GM23338 (cell line): ENCODE results near the gene SLC43A2. TPM values are rescaled to one million over a fixed set of nuclear protein-coding genes. Genes with fewer than 3 reads are reported as not detected.
A peak's percentile ranks its signal among the peaks of the same experiment; 100 is the strongest.

Experiments used
- ATAC-seq: fragments of 200-7000 bp; cut with Tn5 transposase; 3 replicates; pipeline ENCODE4 v1.9.1; 2020
- DNase-seq: peaks from one replicate; pipeline ENCODE4 v3.0.0-alpha.2; 2015; ENCODE audit warnings: low spot score
- H2AFZ ChIP-seq: fragments of 200-600 bp; sonication (generic); 2 replicates; pipeline ENCODE4 v1.8.0; 2016; ENCODE audit warnings: antibody characterized with exemption, mild to moderate bottlenecking, moderate library complexity
- H3F3A ChIP-seq: fragments of 200-600 bp; sonication (generic); replicated peaks from 2 replicates; pipeline ENCODE4 v1.8.0; 2017; ENCODE audit warnings: antibody characterized with exemption, mixed run types, low read depth
- H3K27ac ChIP-seq: fragments of 200-600 bp; sonication (generic); 2 replicates; pipeline ENCODE4 v1.6.1; 2016; ENCODE audit warnings: low read depth
- H3K27me3 ChIP-seq: fragments of 200-600 bp; sonication (generic); 2 replicates; pipeline ENCODE4 v1.8.0; 2016; ENCODE audit warnings: mild to moderate bottlenecking, mixed run types, moderate library complexity; ENCODE audit not compliant: insufficient read depth
- H3K36me3 ChIP-seq: fragments of 200-600 bp; sonication (generic); 2 replicates; pipeline ENCODE4 v1.8.0; 2016; ENCODE audit warnings: mild to moderate bottlenecking; ENCODE audit not compliant: insufficient read depth
- H3K4me1 ChIP-seq: fragments of 200-600 bp; sonication (generic); 2 replicates; pipeline ENCODE4 v1.8.0; 2016; ENCODE audit warnings: mild to moderate bottlenecking, moderate library complexity; ENCODE audit not compliant: insufficient read depth
- H3K4me2 ChIP-seq: fragments of 200-600 bp; sonication (generic); 2 replicates; pipeline ENCODE4 v1.7.1; 2017; ENCODE audit warnings: mixed run types
- H3K4me3 ChIP-seq: fragments of 200-600 bp; sonication (generic); 2 replicates; pipeline ENCODE4 v1.6.1; 2016; ENCODE audit warnings: mixed run types
- H3K79me2 ChIP-seq: fragments of 200-600 bp; sonication (generic); replicated peaks from 2 replicates; pipeline ENCODE4 v1.8.0; 2017; ENCODE audit warnings: mild to moderate bottlenecking; ENCODE audit not compliant: insufficient read depth
- H3K9me2 ChIP-seq: fragments of 200-600 bp; sonication (generic); 2 replicates; pipeline ENCODE4 v1.8.0; 2017; ENCODE audit not compliant: insufficient read depth
- H4K20me1 ChIP-seq: fragments of 200-600 bp; sonication (generic); replicated peaks from 2 replicates; pipeline ENCODE4 v1.8.0; 2017; ENCODE audit warnings: mild to moderate bottlenecking; ENCODE audit not compliant: insufficient read depth
- H3K27ac Mint-ChIP-seq: 2 replicates; pipeline ENCODE4 v1.8.0; 2020; ENCODE audit warnings: inconsistent platforms, mild to moderate bottlenecking, moderate library complexity, mixed read lengths
- H3K27me3 Mint-ChIP-seq: 3 replicates; pipeline ENCODE4 v1.8.0; 2022; ENCODE audit warnings: low read depth, mild to moderate bottlenecking, moderate library complexity, mixed read lengths, inconsistent platforms; ENCODE audit not compliant: insufficient read depth, poor library complexity
- H3K36me3 Mint-ChIP-seq: 3 replicates; pipeline ENCODE4 v1.8.0; 2021; ENCODE audit warnings: low read depth, mild to moderate bottlenecking, inconsistent platforms, moderate library complexity, mixed read lengths
- H3K4me1 Mint-ChIP-seq: 3 replicates; pipeline ENCODE4 v1.8.0; 2020; ENCODE audit warnings: mild to moderate bottlenecking, inconsistent platforms, mixed read lengths
- H3K4me3 Mint-ChIP-seq: 3 replicates; pipeline ENCODE4 v1.8.0; 2021; ENCODE audit warnings: moderate library complexity, mild to moderate bottlenecking, inconsistent platforms, mixed read lengths
- H3K9me3 Mint-ChIP-seq: 3 replicates; pipeline ENCODE4 v1.8.0; 2020; ENCODE audit warnings: moderate library complexity, mild to moderate bottlenecking, inconsistent platforms, mixed read lengths
- CREB1 ChIP-seq: fragments of 250-450 bp; sonication (Bioruptor Pico); IDR thresholded peaks from 2 replicates; pipeline ENCODE4 v1.5.0; 2020; ENCODE audit warnings: low read depth, mild to moderate bottlenecking, moderate library complexity
- EZH2 ChIP-seq: fragments of 200-600 bp; sonication (generic); IDR thresholded peaks from one replicate; pipeline ENCODE4 v1.8.0; 2017; ENCODE audit warnings: antibody characterized with exemption, mild to moderate bottlenecking, low read depth; ENCODE audit not compliant: unreplicated experiment
- EZH2phosphoT487 ChIP-seq: fragments of 200-600 bp; sonication (generic); IDR thresholded peaks from one replicate; pipeline ENCODE4 v1.8.1; 2018; ENCODE audit warnings: antibody characterized with exemption; ENCODE audit not compliant: unreplicated experiment
- JUNB ChIP-seq: IDR thresholded peaks from one replicate; pipeline ENCODE4 v1.6.1; 2016; ENCODE audit warnings: antibody characterized with exemption; ENCODE audit not compliant: unreplicated experiment
- NANOG ChIP-seq: IDR thresholded peaks from 2 replicates; pipeline ENCODE4 v1.6.1; 2016; ENCODE audit warnings: antibody characterized with exemption, borderline replicate concordance
- POLR2AphosphoS5 ChIP-seq: IDR thresholded peaks from 2 replicates; pipeline ENCODE4 v1.6.1; 2016; ENCODE audit warnings: antibody characterized with exemption, low read depth
- STAT1 ChIP-seq: IDR thresholded peaks from one replicate; pipeline ENCODE4 v1.6.1; 2016; ENCODE audit warnings: antibody characterized with exemption; ENCODE audit not compliant: unreplicated experiment
- ZNF114 ChIP-seq: fragments of 250-450 bp; sonication (Bioruptor Pico); IDR thresholded peaks from 2 replicates; pipeline ENCODE4 v1.5.0; 2020; ENCODE audit warnings: mild to moderate bottlenecking, moderate library complexity
- ZNF331 ChIP-seq: fragments of 250-450 bp; sonication (Bioruptor Pico); IDR thresholded peaks from 2 replicates; pipeline ENCODE4 v1.5.0; 2020; ENCODE audit warnings: low read depth, mild to moderate bottlenecking, moderate library complexity
- polyA plus RNA-seq: library from polyadenylated mRNA; unstranded; fragments of >200 nt; fragmentation: Nextera tagmentation; extraction: Ambion mirVana; gene quantifications from 2 replicates; pipeline ENCODE4 v1.2.1, GENCODE V29; 2016
- total RNA-seq: library from RNA; depleted of rRNA; stranded (reverse); fragments of >200 nt; shearing (Covaris generic); gene quantifications from 2 replicates; pipeline ENCODE4 v1.2.3, GENCODE V29; 2014
- TF ChIP-seq, protein P1 (sequence below), 2 experiments: fragments of 200-600 bp in 1 of 2; sonication (generic) in 1 of 2; conservative IDR thresholded peaks; 2 replicates each; pipeline versions ENCODE4 v1.5.1 to v1.6.1; 2016 to 2017; ENCODE audit warnings: antibody characterized with exemption in 2 of 2, low read depth in 2 of 2, mild to moderate bottlenecking in 2 of 2, moderate library complexity in 1 of 2
- TF ChIP-seq, protein P2 (sequence below): IDR thresholded peaks from 2 replicates; pipeline ENCODE4 v1.6.1; 2016; ENCODE audit warnings: antibody characterized with exemption
- TF ChIP-seq, protein P3 (sequence below): fragments of 250-450 bp; sonication (Bioruptor Pico); IDR thresholded peaks from 2 replicates; pipeline ENCODE4 v1.5.0; 2020; ENCODE audit warnings: mild to moderate bottlenecking, moderate library complexity
- TF ChIP-seq, protein P4 (sequence below): IDR thresholded peaks from one replicate; pipeline ENCODE4 v1.6.1; 2018; ENCODE audit warnings: antibody characterized with exemption; ENCODE audit not compliant: unreplicated experiment

The SLC43A2 gene
- total and polyA plus RNA-seq, 2 experiments from 2014 or later: 2.2 to 9.8 TPM

DNA sequence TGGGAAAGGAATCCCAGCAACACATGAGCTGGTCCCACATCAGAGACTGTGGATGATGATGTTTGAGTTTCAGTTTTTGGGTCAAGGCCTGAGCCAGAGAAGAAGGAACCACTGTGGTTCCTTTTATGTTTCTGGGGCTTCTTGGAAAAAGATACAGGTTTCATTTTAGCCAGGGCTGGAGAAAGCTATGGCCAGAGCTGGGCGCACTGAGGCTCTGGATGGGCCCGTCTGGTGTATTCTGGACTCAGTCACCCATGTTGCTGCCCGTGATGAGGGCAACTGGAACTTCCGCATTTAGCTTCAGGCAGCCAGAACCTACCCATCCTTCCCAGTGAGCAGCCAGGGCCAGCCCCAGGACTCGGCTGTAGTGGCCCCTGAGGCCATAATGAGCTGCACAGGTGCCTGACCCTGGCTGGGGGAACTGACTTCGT, 51.0 kb downstream of the SLC43A2 start:
- peaks cover 11% of the 10 kb centered on the region; the same call in 1 of the 2 replicates for H3K4me1 ChIP-seq
- no peak overlapping the region for H3K27ac ChIP-seq
- H3K27ac Mint-ChIP-seq: no peak overlapping the region
- DNase-seq: no peak
- no peaks in the 10 kb centered on the region; the same call in 2 of the 3 replicates for H3K36me3 Mint-ChIP-seq
- no peaks in the 10 kb centered on the region for H3K27me3 ChIP-seq
- H3K9me3 Mint-ChIP-seq: no peaks in the 10 kb centered on the region
- no peaks in the 10 kb centered on the region for H3K79me2 ChIP-seq
- peak overlapping the region; percentile 86; the same call in 1 of the 2 replicates for H2AFZ ChIP-seq
- H3K4me3 ChIP-seq: no peak overlapping the region
- no peaks in the 10 kb centered on the region for H3K36me3 ChIP-seq
- peaks cover 22% of the 10 kb centered on the region for H3K4me1 Mint-ChIP-seq
- no peak overlapping the region for H3K4me3 Mint-ChIP-seq
- no peak for TF ChIP-seq JUNB
- no peak for TF ChIP-seq ZNF331 (CRISPR knock-in tag)
- no peak for TF ChIP-seq STAT1
- no peak for TF ChIP-seq EZH2
- no peak for TF ChIP-seq NANOG
- TF ChIP-seq CREB1 (CRISPR knock-in tag): no peak
- TF ChIP-seq ZNF114 (CRISPR knock-in tag): no peak
- TF ChIP-seq EZH2phosphoT487: no peak
- TF ChIP-seq, protein P1, sequence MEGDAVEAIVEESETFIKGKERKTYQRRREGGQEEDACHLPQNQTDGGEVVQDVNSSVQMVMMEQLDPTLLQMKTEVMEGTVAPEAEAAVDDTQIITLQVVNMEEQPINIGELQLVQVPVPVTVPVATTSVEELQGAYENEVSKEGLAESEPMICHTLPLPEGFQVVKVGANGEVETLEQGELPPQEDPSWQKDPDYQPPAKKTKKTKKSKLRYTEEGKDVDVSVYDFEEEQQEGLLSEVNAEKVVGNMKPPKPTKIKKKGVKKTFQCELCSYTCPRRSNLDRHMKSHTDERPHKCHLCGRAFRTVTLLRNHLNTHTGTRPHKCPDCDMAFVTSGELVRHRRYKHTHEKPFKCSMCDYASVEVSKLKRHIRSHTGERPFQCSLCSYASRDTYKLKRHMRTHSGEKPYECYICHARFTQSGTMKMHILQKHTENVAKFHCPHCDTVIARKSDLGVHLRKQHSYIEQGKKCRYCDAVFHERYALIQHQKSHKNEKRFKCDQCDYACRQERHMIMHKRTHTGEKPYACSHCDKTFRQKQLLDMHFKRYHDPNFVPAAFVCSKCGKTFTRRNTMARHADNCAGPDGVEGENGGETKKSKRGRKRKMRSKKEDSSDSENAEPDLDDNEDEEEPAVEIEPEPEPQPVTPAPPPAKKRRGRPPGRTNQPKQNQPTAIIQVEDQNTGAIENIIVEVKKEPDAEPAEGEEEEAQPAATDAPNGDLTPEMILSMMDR (conservative IDR thresholded peaks at IDR 0.05; ENCODE audit: low read depth in 2 of 2): no peak
- TF ChIP-seq, protein P2, sequence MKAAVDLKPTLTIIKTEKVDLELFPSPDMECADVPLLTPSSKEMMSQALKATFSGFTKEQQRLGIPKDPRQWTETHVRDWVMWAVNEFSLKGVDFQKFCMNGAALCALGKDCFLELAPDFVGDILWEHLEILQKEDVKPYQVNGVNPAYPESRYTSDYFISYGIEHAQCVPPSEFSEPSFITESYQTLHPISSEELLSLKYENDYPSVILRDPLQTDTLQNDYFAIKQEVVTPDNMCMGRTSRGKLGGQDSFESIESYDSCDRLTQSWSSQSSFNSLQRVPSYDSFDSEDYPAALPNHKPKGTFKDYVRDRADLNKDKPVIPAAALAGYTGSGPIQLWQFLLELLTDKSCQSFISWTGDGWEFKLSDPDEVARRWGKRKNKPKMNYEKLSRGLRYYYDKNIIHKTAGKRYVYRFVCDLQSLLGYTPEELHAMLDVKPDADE: no peak
- no peak for TF ChIP-seq POLR2AphosphoS5
- TF ChIP-seq, protein P3, sequence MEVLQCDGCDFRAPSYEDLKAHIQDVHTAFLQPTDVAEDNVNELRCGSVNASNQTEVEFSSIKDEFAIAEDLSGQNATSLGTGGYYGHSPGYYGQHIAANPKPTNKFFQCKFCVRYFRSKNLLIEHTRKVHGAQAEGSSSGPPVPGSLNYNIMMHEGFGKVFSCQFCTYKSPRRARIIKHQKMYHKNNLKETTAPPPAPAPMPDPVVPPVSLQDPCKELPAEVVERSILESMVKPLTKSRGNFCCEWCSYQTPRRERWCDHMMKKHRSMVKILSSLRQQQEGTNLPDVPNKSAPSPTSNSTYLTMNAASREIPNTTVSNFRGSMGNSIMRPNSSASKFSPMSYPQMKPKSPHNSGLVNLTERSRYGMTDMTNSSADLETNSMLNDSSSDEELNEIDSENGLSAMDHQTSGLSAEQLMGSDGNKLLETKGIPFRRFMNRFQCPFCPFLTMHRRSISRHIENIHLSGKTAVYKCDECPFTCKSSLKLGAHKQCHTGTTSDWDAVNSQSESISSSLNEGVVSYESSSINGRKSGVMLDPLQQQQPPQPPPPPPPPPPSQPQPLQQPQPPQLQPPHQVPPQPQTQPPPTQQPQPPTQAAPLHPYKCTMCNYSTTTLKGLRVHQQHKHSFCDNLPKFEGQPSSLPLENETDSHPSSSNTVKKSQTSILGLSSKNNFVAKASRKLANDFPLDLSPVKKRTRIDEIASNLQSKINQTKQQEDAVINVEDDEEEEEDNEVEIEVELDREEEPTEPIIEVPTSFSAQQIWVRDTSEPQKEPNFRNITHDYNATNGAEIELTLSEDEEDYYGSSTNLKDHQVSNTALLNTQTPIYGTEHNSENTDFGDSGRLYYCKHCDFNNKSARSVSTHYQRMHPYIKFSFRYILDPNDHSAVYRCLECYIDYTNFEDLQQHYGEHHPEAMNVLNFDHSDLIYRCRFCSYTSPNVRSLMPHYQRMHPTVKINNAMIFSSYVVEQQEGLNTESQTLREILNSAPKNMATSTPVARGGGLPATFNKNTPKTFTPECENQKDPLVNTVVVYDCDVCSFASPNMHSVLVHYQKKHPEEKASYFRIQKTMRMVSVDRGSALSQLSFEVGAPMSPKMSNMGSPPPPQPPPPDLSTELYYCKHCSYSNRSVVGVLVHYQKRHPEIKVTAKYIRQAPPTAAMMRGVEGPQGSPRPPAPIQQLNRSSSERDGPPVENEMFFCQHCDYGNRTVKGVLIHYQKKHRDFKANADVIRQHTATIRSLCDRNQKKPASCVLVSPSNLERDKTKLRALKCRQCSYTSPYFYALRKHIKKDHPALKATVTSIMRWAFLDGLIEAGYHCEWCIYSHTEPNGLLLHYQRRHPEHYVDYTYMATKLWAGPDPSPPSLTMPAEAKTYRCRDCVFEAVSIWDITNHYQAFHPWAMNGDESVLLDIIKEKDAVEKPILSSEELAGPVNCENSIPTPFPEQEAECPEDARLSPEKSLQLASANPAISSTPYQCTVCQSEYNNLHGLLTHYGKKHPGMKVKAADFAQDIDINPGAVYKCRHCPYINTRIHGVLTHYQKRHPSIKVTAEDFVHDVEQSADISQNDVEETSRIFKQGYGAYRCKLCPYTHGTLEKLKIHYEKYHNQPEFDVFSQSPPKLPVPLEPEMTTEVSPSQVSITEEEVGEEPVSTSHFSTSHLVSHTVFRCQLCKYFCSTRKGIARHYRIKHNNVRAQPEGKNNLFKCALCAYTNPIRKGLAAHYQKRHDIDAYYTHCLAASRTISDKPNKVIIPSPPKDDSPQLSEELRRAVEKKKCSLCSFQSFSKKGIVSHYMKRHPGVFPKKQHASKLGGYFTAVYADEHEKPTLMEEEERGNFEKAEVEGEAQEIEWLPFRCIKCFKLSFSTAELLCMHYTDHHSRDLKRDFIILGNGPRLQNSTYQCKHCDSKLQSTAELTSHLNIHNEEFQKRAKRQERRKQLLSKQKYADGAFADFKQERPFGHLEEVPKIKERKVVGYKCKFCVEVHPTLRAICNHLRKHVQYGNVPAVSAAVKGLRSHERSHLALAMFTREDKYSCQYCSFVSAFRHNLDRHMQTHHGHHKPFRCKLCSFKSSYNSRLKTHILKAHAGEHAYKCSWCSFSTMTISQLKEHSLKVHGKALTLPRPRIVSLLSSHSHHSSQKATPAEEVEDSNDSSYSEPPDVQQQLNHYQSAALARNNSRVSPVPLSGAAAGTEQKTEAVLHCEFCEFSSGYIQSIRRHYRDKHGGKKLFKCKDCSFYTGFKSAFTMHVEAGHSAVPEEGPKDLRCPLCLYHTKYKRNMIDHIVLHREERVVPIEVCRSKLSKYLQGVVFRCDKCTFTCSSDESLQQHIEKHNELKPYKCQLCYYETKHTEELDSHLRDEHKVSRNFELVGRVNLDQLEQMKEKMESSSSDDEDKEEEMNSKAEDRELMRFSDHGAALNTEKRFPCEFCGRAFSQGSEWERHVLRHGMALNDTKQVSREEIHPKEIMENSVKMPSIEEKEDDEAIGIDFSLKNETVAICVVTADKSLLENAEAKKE (CRISPR knock-in tag): no peak
- TF ChIP-seq, protein P4, sequence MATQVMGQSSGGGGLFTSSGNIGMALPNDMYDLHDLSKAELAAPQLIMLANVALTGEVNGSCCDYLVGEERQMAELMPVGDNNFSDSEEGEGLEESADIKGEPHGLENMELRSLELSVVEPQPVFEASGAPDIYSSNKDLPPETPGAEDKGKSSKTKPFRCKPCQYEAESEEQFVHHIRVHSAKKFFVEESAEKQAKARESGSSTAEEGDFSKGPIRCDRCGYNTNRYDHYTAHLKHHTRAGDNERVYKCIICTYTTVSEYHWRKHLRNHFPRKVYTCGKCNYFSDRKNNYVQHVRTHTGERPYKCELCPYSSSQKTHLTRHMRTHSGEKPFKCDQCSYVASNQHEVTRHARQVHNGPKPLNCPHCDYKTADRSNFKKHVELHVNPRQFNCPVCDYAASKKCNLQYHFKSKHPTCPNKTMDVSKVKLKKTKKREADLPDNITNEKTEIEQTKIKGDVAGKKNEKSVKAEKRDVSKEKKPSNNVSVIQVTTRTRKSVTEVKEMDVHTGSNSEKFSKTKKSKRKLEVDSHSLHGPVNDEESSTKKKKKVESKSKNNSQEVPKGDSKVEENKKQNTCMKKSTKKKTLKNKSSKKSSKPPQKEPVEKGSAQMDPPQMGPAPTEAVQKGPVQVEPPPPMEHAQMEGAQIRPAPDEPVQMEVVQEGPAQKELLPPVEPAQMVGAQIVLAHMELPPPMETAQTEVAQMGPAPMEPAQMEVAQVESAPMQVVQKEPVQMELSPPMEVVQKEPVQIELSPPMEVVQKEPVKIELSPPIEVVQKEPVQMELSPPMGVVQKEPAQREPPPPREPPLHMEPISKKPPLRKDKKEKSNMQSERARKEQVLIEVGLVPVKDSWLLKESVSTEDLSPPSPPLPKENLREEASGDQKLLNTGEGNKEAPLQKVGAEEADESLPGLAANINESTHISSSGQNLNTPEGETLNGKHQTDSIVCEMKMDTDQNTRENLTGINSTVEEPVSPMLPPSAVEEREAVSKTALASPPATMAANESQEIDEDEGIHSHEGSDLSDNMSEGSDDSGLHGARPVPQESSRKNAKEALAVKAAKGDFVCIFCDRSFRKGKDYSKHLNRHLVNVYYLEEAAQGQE: no peak
- no peaks in the 10 kb centered on the region for H4K20me1 ChIP-seq
- H3K27me3 Mint-ChIP-seq: peaks cover 11% of the 10 kb centered on the region
- H3K9me2 ChIP-seq: no peaks in the 10 kb centered on the region
- no peak overlapping the region for H3K4me2 ChIP-seq
- no peaks in the 10 kb centered on the region for H3F3A ChIP-seq
- ATAC-seq: no peak
